NCI-H2196 treated with DMSO at 0.1 percent for 48 hours (cell line): ENCODE measurements around the gene SPOCK1.

Experiments used
- DNase-seq: peaks from one replicate; lab custom pipeline; 2025; ENCODE audit not compliant: unreplicated experiment; lab: John Stamatoyannopoulos, UW

The SPOCK1 gene

DNA sequence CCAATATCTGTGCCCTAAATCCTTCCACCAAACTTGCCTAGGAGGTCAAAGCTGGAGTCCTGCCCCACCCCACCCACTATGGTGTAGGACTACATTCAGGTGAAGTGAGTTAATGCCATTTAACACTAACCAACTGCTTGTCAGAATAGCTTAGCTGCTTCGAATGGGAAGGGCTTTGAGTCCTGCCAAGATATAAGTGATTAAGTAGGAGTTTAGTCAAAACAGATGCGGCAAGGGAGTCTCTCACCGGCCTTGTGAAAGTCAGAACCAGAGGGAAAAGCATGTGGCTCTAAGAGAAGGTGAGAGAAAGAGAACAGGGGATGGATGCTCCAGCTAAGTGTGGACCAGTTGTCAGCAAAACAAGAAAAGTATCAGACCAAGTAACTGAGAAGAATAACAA lies 132.6 kb downstream of the SPOCK1 start:
- no peak for DNase-seq

DNA sequence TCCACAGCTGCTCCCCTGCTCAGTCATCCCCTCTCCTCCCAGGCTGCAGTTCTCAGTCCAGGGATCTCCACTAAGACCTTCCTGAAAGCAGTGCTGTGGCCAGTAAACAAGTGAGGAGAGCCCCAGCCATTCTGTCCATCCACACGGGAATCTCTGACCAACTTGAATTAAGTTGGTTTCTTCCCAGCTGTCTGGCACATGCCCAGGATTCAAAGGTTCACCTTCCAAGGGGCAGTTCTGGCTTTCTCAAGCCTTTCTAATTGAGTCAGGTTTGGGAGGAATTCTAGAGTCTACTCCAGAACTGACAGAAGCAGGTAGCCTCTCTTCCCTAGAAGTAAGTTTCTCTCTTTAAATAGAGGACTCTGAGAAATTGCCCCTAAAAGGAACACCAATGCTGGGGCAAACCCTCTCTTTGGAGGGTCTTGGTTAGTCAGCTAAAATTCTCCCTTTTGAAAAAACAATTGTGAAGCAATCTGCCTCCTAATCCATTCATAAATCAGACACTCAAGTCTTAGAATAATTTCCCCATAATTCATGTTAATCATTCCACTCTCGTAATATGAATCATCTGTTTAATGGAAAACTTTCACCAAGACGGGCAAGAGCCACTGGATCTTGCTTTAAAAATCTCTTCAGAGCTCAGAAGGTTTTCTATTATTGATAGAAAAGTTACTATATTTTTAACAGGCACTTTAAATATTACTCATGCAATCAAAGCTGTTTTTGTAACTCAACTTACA lies 133.8 kb downstream of the SPOCK1 start:
- DNase-seq = no peak

DNA sequence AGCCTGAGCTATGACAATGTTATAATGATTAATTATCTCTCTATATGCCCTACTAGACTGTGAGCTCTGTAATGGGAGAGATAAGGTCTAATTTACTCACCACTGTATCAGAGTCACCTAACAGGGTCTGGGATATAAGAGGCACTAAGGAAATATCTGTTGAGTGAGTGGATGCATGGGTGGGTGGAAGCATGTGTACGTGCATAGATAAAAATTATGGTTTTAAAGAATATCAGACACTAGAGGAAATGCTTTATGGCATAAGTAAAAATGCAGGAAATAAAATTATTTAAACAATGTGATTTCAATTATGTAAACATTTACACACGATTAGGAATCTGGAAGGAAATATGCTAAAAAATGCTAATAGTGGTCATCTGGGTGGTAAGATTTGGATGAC lies 137.8 kb downstream of the SPOCK1 start:
- no peak for DNase-seq

DNA sequence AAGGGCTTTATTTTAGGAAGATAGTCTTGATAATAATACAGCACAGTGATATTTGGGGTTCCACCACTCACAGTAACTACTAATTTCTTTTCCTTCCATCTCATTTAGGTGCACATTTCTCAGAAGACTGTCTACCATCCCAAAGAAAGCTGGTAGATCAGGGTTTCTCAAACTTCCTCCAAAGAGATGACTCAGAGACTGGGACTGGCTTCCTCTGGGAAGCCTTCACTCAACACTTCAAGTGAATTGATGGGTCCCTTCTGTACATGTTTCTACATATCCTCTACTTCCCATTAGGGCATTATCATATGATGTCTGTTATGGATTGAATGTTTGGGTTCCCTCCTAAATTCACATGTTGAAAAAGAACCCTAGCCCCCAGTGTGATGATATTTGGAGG lies 138.5 kb downstream of the SPOCK1 start:
- DNase-seq = no peak

DNA sequence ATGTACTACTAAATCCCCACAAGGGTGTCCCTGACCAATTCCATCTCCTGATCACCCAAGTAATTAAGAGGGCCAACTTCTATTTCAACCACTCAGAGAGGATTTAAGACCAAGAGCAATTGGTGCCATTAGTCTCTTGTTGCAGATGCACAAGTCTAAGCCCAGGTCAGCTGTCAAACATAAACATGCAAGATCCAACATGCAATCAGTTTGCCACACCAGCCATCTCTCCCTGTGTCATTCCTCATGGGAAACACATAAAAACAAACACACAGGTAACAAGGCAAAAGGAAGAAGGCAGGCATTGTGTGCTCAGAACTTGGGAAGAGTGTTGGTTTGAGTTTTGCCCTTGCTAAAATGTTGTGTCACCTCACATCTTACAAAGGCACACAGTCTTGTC lies 139.2 kb downstream of the SPOCK1 start:
- DNase-seq = no peak

DNA sequence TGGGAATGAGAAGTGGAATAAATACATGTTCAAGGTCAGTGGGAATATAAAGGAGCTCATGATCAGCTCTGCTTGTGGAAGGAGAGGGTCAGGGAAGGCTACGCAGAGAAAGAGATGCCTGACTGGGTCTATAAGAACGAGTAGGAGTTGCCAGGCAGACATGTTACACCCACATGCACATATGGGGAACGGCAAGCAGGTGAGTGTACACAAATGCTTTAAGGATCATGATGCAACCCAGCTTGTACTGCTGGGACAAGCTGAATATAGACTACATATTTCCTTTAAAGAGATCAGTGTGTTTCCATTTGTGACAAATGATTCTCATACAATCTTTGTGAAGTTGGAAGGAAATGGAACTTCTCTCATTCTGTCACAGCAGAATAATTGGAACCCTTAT lies 141.7 kb downstream of the SPOCK1 start:
- DNase-seq = no peak

DNA sequence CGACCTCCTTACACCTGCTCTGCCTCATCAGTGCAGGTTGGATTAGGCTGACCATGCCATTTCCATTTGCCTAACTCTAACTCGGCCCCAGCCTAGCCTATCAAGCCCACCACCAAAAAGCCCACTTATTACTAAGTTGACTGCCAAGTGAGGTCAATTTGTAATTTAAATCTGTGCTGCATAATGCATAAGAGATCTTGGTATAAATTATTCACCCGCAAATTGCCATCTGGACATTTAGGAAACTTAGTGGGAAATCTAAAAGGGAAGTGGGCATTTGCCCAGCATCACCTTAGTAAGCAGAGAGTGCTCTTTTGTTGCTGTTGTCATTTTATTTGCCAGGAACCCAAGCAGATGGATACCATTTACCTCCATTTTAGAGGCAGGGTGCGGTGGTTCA lies 143.0 kb downstream of the SPOCK1 start:
- DNase-seq = no peak

DNA sequence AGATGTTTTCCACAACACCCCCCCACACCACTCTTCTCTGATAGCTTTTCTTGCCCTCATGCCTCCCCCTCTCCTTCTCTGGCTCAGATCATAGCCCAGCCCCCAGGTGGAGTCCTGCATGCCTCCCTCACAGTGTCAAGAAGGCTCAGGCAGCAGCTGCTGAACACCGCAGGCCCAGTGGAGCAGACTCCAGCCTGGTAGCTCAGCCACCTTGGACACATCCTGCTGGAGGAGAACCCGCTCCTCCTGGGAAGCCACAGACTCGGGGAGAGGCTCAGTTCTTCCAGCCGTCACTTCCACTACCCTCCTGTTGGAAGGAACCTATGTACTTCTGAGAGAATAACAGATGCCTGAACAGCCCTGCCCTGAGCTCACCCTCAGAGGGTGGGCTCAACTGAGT lies 143.4 kb downstream of the SPOCK1 start:
- no peak for DNase-seq

DNA sequence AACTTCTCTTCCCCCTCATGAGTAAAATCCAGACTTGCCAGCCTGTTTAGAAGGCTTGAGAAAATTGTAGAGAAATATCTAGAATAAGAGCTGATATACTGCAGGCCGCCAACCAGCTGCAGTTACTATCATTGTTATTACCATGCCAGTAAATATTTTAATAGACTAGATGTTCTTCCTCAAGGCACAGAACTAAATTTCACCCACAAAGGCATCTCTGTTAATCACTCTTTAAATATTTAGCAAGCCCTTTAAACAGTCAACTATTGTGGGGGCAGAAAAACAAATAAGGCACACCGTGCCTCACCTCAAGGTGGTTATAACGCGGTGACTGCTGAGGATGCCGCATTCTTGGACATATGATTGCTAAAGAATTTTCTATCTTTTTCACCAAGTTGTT lies 147.0 kb downstream of the SPOCK1 start:
- no peak for DNase-seq

DNA sequence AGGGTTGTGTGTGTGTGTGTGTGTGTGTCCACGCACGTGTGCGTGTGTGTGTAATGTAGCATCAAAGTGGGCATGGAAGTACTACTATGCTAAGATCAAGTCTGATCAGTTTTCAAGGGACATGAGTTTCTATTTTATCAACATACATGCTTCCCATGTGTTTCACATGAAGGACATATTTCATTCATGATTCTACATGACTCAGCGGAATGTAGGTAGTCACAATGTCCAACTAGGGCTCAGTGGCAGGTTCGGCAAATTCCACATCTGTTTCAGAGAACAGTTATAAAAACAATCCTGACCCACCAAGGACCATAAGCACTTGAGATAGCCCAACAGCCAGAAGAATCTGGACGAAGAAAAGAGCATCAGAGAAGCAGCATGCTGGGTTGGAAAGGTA lies 148.3 kb downstream of the SPOCK1 start:
- DNase-seq = no peak

DNA sequence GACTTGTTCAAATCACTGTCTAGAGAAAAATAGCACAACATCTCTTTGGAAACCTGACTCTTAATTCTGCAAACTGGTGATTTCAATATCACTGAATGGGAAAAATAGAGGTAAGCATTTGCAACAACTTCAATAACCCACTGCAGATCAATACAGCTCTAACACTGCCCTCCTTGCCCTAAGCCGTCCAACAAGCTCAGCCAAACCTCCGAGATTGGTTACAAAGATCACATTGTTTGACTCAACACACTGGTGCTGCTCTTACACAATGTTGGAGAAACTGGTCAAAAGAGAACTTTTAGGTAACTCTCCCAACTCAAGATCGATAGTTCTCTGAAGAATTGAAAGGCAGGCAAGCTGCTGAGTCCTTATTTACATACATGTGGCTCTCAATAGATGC lies 150.4 kb downstream of the SPOCK1 start:
- no peak for DNase-seq

DNA sequence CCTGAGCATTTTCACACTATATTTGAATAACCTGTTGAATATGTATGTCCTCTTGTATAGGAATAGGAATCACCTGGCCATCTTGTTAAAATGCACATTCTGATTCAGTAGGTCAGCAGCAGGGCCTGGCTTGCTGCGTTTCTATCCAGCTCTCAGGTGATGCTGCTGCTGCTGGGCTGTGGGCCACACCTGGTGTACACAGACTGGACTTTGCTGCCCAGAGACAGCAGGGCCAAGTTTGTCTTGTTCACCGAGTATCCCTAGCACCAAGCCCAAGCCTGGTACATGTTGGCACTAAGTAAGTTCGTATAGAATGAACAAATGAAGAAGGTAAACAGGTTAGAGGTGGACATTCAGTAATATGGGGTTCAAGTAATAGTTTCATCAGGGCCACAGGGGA lies 151.3 kb downstream of the SPOCK1 start:
- DNase-seq = no peak

DNA sequence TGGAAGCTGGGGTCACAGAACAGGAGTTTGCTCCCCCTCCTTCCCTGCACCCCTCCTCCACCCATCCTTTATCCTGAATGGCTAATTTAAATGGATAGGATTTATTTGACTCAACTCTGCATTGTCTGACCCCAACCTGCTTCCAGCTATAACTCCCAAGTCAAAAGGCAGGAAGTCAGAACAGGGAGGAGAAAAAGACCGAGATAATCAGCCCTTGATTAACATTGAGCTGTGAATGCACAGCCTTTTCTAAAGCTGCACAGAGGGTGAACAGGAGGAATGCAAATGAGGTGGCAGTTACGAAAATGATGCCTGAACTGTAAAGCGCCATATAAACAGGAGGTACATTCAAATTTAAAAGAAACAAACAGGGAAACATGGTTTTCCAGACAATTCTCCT lies 152.8 kb downstream of the SPOCK1 start:
- DNase-seq = no peak

DNA sequence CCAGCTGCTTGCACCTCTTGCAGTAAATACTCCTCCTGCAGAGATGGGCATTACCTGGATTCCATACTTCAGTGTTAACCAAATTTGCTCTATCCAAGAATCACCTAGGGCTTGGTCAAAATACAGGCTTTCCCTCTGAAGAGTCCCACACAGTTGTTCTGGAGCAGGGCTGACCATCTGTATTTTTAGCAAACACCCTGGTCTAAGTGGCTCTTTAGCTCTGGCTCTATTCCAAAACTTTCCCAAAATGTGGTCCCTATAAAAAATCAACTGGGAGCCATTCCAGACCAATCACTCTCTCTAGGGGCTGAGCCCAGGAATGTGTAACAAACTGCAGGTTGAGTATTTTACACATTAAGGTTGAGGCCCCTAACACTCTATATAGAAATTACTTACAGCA lies 153.7 kb downstream of the SPOCK1 start:
- DNase-seq = no peak

DNA sequence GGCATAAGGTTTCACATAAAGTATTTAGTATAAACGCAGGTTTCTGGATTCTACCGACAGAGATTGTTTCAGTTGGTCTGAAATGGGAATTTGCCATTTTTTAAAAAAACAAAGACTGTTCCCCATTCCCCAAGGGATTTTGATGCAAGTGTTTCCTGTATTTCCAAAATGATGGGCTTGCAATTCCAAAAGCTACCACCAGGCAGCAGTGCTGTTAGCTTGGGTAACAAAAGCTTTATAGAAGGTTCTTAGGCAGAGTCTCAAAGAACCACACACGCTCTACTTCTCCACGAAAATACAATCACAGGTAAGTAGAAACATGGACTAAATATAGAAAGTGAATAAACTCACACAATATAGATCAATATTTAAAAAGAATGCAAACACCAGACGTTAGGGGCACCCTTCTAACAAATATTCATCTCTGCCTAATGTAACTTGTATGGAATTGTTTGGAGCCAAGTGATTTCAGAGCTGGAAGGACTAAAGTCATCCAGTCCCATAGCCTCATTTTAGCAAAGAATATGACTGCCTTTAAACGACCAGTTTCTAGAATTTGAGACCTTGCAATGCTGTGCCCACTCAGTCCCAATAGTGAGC lies 154.3 kb downstream of the SPOCK1 start:
- DNase-seq = no peak

DNA sequence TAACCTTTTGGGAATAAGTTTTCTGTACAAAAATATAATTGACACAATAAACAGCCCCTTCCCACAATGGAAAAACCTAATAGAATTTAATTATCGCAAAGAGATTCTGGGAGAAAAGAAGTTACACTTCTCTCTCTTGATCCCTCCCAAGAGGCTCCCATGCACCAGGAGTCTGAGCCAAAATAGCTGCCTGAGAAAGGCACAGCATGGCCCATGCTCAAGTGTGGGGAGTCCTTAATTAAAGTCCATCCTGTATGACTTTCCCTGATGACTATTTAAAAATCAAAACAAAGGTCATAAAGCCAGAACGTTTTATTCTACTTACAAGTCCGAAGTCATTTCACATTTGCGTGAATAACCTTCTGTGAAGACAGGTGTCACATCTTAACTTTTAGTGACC lies 155.1 kb downstream of the SPOCK1 start:
- no peak for DNase-seq

DNA sequence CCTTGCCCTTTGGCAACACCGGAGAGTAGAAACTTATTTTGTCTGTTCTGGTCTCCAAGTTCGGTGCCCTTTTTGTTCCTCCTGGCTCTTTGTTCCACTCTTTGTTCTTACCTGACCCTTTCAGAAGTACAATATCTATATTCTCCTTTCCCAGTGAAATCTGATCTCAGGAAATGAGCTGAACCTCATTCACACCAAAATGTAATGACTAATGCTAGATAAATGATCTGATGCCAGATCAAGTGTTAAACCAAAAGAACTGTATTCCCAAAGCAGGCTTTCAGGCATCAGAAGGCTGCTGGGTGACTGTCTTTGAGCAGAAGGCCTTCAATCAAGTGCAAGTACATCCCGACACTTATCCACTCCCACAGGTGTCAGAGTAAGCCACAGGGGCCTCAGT lies 156.4 kb downstream of the SPOCK1 start:
- DNase-seq = no peak

DNA sequence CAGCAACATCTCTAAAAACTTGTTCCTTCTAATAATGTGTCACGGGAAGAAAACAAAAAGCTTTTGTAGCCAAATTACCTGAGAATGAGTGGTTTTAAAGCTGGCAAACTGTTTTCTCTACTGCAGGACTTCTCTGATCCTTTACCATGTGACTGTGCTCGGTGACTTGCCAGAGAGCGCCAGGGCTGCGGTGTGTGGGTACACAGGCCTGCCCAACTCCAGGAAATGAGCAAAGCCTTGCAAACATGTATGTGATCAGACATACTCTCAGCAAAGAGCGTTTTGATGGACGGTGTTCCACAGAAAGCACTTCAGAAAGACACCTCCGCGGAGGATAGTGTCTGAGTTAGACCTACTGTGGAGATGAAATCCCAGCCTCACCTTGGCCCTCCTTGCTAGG lies 157.3 kb downstream of the SPOCK1 start:
- DNase-seq = no peak

DNA sequence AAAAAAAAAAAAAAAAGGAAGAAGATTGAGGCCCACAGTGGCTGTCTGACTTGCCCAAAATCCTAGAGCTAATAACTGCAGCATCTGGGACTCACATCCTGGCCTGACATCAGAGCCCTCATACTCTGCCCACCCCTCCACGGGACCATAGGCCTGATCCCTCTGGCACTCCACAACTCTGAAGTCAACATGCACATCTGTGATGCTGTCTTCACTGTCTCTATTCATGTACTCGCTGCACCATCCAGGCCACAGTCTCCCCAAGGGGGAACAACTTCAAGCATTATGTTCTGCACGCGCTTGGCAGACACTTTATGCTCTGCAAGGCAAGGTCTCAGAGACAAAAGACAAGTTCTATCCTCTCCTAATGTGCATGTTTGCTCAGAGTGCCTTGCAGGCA lies 158.2 kb downstream of the SPOCK1 start:
- no peak for DNase-seq

DNA sequence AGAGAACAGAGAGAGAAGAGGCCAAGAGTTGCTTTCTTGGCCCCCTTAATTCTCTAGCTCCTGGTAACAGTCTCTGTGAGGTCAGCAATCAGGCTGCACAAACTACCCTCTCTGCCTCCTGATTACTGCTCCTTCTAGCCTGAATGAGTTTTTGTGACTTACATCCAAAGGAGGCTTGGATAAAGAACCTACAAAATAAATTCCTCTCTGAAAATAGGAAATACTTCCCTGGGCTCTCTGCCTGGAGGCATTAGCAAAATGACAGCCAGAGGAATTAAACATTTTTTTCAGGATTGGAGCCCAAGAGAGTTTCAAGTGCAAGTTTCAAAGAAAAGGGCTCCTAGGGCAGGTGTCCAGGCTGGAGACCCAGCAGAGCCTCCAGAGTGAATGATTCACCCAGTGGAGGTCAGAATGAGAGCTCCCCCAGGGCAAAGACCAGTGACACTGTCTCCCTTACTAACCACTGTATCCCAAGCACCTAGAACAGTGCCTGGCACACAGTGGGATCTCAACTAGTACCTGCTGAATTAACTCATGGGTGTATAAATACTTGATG lies 162.5 kb downstream of the SPOCK1 start:
- no peak for DNase-seq

DNA sequence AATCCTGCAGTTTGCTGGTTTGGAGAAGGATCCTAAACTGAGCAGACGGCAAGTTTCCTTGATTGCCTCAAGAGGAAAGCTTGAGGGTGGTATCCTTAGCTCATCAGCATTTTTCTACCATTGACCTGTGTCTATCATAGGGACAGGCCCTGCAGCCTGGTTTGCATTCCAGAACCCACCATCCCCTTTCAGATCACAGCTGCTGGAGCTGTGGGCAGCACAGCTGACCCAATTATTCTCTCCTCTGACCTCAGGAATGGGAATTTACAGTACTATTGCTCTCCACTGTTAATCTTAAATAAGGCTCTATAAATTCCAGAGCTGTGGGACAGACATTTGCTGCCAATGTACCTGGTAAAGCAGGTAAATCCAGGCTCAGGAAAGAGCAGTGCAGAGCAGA lies 163.0 kb downstream of the SPOCK1 start:
- DNase-seq = no peak

DNA sequence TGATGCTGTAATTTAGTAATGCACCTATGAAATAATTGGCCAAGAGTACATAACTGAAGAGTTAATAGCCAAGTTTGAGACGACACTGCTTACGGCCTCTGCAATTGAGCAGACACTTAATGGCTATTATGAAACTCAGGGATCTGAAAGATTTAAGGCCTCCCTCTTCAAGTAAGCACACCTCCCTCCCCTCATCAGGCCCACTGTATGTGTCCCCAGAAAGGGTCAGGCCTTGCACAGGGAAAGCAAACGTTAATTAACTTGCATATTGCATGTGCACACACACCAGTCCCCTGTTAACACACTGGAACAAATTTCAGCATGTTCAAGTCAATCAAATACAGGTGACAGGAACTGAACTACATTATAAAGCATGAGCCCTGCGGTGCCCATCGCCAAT lies 163.6 kb downstream of the SPOCK1 start:
- DNase-seq = no peak

DNA sequence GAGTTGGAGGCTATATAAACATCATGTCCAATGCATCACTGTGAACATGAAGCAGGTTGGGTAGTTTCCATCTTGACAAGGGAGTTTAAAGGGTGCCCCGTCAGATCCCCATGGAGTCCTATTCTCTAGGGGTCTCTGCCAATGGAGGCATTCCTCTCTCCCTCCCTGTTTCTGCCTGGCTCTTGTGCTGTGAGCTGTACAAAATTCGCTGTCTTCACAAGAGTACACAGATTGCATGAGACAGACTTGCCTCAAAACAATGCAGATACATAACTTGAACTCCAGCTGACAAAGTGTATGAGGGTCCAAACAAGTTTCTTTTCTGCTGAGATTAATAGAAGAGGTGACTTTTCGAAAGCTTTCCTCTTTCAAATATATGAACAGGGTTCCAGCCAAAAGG lies 165.2 kb downstream of the SPOCK1 start:
- DNase-seq = no peak
